Measurements from ENCODE around the gene TUBB4A.
"Not testable (repeated sequence)": the region's sequence is repeated elsewhere in the genome, so short reads cannot be mapped to it uniquely, and the experiment has no call there.

The TUBB4A gene

DNA sequence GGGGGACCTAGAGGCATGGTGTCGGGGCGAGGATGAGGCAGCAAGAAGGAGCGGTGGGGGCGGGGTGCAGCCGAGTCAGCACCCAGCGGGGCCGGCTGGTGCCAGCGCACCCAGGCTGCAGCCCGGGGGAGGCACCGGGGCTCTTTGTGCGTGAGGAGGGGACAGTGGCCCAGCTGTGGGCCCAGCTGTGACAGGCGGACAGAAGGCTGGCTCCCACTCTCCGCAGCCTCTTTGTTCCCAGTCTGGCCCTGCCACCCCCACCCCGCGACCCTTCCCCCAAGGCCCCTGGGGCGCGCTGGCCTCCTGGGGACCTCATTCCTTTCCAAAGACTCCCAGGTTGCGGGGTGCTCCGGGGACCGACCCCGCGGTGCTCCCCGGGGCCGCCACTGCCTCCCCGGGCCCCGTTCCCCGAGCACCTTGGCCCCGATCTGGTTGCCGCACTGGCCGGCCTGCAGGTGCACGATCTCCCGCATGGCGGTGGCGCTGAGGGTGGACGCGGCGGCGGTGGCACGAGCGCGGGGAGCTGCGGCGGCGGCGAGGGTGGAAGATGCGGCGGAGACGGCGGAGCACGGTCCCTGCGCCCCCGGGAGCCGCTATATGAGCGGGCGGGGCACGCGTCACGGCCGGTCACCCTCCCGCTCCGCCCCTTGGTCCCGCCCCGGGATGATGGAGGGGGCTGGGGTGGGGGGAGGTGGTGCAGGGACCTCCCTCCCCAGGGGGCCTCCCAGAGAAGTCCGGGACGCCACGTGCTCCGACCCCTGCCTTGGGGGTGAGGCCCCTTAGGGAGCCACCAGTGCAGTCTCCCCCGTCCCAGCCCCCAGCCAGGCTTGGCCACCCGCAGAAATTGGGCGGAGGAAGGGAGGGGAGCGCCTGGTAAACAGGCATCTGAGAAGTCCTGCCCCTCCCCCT lies at the start of gene TUBB4A:
Gene TUBB4A (minus strand): TSS at position 570 of the 909 bp plus-strand sequence. CDS start 97 bp downstream, at position 473.
- no peak for DNase-seq (ENCODE audit: low read depth in 2 of 2)

DNA sequence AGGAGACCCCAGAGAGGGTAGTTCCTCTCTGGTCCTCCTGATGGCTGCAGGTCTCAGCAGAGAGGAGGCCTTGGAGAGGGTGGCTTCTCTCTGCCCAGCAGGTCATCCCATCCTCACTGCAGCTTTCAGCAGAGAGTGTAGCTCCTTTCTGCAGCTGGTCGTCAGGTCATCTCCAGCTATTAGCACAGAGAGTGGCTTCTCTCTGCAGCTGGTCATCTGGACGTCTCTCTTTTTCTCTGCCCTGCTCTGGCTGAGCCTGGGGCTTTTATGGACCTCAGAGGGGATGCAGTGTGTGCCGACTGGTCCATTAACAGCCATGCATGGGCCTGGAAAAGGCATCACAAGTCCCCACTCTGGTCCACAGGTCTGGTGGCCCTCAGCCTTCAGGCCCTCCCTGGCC lies 49.0 kb upstream of the TUBB4A start:
- DNase-seq (ENCODE audit: low read depth in 2 of 2): no peak

DNA sequence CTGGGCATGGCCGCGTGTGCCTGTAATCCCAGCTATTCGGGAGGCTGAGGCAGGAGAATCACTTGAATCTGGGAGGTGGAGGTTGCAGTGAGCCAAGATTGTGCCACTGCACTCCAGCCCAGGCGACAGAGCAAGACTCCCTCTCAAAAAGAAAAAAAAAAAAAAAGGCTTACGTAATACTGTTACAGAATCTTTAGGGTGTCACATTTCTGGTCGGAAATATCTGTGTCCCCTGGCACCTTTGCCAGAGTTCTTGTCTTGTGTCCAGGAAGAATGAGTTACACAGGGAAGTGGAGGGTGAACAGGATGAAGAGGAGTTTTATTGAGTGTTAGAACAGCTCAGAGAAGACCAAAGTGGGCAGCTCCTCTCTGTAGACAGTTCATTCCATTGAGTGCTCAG lies 48.6 kb upstream of the TUBB4A start:
- not testable (repeated sequence) for DNase-seq (ENCODE audit: low read depth in 2 of 2)

DNA sequence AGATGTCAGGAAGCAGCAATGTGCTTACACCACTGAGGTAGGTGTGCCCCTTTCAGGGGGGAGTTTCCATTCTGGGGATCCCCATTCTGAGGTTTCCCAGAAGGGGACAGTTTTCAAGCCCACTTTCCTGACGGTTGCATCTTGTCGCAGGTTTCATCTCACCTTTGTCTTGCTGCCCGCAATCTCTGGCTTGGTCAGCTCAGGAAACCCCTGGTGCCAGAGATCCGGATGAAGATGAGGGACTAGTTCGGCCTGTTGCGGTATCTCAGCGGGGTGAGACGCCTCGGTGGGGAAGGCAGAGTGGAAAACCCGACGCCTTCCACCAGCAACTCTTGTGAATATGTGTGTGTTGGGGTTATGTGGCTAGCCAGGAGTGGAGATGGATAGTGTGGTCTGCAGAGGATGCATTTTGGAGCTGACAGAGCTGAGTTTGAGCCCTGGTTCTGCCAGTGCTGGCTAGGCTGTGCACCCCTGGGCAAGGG lies 41.8 kb upstream of the TUBB4A start:
- no peak for DNase-seq (ENCODE audit: low read depth in 2 of 2)

DNA sequence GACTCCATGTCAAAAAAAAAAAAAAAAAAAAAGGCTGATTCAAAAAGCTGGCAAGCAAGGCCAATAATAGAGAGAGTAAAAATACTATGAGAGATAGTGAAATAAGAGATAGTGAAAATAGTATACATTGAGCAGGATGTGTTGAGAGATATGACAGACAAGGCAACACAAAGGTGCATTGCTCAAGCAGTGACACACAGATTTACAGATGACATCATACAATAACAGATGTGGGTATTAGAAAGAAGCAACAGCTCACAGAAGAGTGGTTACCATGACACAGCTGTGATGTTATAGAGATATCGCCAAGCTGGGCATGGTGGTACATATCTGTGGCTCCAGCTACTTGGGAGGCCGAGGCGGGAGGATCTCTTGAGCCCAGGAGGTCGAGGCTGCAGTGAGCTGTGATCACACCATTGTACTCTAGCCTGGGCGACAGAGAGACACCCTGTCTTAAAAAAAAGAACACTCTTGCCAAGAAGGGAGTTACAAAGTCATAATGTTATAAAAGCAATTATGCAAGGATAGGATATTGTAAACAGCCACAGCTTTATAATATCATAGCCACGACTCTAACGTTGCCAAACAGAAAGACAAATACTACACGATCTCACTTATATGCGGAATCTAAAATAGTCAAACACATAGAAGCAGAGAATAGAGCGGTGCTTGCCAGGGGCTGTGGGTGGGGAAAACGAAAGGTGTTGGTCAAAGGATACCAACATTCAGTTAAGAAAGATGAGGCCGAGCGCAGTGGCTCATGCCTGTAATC lies 39.0 kb upstream of the TUBB4A start:
- DNase-seq (ENCODE audit: low read depth in 2 of 2): no peak

DNA sequence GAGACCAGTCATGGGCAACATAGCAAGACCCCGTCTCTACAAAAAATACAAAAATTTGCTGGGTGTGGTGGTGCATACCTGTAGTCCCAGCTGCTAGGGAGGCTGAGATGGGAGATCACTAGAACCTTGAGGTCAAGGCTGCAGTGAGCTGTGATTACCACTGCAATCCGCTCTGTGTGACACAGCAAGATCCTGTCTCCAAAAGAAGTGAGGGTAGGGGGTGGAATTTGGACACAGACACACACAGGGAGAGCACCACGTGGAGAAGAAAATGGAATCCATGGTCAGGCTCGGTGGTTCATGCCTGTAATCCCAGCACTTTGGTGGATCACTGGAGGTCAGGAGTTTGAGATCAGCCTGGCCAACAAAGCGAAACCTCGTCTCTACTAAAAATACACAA lies 37.4 kb upstream of the TUBB4A start:
- DNase-seq (ENCODE audit: low read depth in 2 of 2): no peak

DNA sequence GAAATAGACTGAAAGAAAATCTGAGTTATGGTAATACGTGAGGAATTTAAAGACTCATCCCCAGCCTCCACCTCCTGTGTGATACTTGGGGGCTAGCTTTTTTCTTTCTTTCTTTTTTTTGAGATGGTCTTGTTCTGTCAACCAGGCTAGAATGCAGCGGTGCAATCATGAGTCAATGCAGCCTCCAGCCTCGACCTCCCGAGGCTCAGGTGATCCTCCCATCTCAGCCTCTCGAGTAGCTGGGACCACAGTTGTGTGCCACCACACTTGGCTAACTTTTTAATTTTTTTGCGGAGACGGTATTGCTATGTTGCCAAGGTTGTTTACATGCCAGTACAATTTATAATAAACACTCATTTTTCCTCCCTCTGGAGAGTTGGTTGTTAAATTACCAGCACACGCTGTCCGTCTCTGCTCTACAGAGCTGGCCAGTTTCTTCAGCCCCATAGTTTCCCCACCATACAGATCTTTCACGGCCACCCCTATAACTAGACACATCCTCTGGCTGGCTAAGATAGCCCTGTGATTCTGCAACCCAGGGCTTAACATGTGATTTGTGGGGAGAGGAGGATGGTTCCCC lies 33.5 kb upstream of the TUBB4A start:
- no peak for DNase-seq (ENCODE audit: low read depth in 2 of 2)

DNA sequence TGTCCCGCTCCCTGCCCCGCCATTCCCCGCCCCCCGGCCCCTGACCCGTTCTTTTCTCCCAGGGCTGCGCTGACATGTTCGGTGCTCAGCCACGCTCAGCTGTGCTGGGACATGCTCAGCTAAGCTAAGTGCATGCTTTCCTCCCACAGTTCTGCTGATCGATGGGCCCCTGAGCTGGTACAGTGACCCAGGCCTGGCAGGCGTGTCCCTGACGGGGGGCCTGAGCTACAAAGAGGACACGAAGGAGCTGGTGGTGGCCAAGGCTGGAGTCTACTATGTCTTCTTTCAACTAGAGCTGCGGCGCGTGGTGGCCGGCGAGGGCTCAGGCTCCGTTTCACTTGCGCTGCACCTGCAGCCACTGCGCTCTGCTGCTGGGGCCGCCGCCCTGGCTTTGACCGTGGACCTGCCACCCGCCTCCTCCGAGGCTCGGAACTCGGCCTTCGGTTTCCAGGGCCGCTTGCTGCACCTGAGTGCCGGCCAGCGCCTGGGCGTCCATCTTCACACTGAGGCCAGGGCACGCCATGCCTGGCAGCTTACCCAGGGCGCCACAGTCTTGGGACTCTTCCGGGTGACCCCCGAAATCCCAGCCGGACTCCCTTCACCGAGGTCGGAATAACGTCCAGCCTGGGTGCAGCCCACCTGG lies 32.5 kb upstream of the TUBB4A start:
- no peak for DNase-seq (ENCODE audit: low read depth in 2 of 2)

DNA sequence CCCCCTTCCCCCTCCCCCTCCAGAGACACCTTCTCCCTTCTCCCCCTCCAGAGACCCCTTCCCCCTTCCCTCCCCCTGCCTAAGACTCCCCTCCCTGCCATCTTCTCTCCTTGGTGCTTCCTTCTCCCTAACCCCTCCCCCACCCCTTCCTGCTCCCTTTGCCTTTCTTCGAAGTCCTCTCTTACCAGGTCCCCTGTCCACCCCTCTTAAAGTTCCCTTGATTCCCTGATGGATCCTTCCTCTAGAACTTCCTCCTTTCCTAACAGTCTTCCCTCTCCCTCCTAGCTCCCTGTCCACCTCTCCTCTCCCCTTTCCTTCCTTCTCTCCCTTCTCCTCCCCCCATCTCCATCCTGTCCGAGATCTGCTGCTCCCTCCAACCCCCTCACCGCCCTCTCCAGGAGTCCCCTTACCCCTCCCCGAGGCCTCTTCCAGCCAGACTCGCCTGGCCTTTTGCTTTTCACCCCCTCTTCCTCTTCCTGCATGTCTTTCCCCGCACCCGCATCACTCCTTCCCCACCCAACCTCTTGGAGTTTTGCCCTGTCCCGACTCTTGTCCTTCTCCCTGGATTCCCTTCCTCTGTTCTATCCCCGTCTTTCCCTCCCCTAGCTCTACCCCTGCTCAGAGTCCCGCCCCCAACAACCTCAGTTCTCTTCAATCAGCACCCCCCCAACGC lies 31.8 kb upstream of the TUBB4A start:
- DNase-seq (ENCODE audit: low read depth in 2 of 2): no peak

DNA sequence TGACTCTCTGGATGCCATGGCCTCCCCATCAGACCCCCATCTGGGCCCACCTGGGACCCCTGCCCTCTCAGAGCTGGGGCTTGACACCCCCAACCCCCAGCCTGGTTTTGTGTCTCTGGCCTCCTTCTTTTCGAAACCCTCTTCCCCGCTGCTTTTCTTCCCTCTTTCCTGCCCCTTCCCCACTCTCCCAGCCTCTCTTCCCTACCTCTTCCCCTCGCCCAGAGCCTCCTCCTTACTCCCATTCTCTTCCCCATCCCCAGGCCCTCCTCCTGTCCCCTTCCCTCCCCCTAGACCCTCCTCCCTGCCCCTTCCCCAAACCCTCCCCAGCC lies 30.9 kb upstream of the TUBB4A start:
- DNase-seq (ENCODE audit: low read depth in 2 of 2): no peak

DNA sequence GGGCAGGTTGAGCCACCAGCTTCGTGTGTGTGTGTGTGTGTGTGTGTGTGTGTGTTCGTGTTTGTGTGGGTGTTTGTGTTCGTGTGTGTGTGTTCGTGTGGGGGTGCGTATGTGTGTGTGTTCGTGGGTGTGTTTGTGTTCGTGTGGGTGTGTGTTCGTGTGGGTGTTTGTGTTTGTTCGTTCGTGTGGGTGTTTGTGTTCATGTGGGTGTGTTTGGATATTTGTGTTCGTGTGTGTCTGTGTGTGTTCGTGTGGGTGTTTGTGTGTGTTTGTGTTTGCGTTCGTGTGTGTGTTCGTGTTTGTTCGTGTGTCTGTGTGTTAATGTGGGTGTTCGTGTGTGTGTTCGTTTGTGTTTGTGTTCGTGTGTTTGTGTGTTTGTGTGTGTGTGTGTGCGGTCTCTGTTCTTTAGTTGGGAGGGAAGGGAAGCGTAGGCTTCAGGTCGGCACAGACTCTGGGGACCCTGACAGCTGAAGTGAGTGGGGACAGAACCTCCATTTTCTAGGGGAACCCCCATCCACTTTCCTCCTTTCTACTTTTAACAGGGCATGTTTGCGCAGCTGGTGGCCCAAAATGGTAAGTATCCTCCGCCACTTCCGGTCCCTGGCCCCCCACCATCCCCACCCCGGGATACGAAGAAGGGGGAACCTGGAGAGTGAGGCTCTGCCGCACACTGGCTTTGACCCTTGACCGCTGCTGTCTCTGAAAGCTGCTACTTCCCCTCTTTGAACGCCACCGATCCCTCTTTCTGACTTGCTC lies 30.3 kb upstream of the TUBB4A start:
- no peak for DNase-seq (ENCODE audit: low read depth in 2 of 2)

DNA sequence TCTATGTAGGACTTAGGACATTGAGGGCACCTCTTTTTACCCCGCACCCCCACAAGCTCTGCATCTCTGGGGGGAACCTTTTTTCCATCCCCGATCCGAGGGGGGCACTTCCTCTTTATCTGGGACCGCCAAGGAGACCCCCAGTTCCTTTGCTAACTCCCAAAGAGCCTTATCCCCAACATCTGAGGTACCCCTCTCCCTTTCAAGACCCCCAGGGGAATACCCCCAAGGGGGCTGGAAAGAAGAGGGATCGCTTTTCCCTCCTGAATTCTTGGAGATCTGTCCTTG lies 29.8 kb upstream of the TUBB4A start:
- DNase-seq (ENCODE audit: low read depth in 2 of 2): no peak

DNA sequence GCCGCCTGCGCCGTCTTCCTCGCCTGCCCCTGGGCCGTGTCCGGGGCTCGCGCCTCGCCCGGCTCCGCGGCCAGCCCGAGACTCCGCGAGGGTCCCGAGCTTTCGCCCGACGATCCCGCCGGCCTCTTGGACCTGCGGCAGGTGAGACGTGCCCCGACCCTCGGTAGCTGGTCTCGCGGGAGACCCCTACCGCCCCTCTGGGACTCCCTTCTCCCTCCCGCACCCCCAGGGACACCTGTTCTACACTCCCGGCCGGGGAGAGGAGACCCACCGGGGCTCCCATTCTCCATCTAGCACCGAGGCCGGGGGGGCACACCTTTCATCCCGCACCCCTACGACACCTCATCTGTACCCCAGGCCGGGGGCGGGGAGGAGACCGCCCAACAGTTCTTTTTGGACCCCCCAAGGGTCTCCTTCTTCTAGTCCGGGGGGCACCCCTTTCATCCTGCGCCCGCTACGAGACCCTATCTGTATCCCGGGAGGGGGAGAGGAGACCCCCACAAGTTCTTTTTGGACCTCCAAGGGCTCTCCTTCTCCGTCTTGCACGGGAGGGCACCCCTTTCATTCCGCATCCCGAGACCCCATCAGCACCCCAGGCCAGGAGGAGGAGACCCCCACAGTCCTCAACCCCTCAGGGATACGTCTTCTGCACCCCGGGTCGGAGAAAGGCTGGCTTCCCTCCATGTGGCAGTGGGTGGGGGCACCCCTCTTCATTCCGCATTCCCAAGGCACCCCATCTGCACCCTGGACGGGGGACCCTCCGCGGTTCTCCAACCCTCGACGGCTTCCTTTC lies 29.2 kb upstream of the TUBB4A start:
- no peak for DNase-seq (ENCODE audit: low read depth in 2 of 2)

DNA sequence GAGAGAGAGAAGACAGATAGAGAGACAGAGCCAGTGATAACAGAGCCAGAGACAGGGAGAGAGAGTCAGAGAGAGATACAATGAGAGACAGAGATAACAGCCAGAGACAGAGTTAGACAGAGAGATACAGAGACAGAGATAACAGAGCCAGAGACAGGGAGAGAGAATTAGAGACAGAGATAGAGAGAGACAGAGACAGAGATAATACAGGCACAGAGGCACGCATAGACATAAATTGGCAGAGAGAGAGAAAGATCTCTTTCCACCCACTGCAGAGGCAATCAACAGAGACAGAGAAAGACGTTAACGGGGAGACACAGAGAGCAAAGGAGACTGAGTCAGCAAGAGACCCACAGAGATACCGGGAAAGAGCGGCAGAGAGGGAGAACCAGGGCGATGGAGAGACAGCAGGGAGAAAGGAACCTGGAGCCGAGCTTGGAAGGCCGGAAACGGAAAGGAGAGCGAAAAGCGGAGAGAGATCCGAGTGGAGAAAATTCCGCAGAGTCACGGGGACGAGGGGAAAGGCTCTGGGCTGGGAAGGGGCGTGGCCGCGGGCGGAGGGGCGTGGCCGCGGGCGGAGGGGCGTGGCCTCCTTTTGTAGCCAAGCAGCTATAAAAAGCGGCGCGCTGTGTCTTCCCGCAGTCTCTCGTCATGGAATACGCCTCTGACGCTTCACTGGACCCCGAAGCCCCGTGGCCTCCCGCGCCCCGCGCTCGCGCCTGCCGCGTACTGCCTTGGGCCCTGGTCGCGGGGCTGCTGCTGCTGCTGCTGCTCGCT lies 28.5 kb upstream of the TUBB4A start, which contains the start of gene TNFSF9:
Gene TNFSF9 (plus strand): TSS at position 641 of the 777 bp plus-strand sequence. CDS start 11 bp downstream, at position 652.
- DNase-seq (ENCODE audit: low read depth in 2 of 2): peak; percentile 78 to 82

DNA sequence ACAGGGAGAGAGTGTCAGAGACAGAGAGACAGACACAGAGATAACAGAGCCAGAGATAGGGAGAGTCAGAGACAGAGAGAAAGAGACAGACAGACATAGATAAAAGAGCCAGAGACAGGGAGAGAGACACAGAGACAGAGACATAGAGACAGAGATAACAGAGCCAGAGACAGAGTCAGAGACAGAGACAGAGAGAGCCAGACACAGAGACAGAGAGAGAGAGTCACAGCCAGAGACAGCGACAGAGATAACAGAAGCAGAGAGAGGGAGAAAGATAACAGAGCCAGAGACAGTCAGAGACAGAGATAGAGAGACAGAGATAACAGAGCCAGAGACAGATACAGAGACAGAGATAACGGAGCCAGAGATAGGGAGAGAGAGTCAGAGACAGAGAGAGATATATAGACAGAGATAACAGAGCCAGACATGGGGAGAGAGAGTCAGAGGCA lies 27.9 kb upstream of the TUBB4A start:
- no peak for DNase-seq (ENCODE audit: low read depth in 2 of 2)

DNA sequence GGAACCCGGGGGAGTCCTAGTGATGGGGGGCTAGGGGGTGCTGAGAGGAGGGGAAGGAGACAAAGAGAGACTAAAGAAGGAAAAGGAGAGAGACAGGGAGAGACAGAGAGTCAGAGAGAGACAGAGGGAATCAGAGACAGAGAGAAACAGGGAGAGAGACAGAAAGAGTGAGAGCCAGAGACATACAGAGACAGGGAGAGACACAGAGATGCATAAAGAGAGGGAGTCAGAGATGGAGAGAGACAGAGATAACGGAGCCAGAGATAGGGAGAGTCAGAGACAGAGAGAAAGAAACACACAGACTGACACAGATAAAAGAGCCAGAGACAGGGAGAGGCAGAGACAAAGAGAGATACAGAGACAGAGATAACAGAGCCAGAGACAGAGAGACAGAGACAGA lies 27.2 kb upstream of the TUBB4A start:
- no peak for DNase-seq (ENCODE audit: low read depth in 2 of 2)

DNA sequence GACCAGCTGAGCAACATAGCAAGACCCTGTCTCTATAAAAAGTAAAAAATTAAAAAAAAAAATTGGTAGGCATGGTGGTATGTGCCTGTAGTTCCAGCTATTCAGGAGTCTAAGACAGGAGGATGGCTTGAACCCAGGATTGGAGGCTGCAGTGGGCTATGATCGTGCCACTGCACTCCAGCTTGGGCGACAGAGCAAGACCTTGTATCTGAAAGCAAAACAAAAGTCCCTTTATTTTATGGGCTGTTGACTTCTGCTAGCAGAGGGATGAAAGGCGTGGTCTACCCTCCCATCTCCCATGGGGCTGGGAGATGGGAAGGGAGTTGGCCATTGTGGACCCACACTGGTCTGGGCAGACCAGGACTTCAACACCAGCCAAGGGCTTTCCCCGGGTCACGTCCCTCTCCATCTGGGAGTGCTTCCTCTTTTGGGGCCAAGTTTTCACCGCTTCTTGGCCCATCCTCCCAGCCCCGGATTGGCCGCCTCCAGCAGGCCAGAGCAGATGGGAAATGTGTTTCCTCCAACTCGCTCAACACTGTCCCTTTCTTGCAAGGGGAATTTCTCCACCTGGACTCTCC lies 26.5 kb upstream of the TUBB4A start:
- no peak for DNase-seq (ENCODE audit: low read depth in 2 of 2)

DNA sequence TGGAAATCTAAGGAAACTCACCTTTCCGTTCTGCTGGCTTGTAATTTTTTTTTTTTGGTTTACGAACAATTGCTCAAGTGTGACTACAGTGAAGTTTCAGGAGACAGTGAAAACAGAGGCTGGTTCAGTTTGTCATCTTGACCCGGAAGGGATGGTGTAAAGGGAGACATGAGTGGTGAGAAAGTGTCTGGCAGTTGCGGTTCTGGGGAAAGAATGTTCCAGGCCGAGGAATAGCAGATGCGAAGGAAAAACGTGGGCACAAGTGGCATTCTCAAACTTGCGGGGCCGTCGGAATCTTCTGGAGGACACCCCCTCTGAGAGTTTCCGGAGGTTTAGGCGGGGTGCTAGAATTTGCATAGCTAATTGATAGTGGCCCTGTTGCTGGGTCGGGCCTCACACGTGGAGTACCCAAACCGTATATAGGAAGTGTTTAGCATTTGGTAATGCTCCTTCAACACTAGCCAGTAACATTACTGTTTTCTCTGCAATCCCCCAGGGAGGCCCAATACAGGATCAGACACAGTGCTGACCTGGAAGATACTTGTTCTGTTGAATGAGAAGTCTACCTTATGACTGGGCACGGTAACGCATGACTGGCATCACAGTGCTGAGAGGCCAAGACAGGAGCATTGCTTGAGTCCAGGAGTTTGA lies 25.9 kb upstream of the TUBB4A start:
- no peak for DNase-seq (ENCODE audit: low read depth in 2 of 2)
